Stimulated activated CD4-positive, alpha-beta T cell treated with anti-CD3 and anti-CD28 coated beads, Interleukin-1b, Interleukin-23, amount 100 ng/mL, for 4 hours (primary cell): ENCODE measurements around the gene FBXO15.
A peak's percentile ranks its signal among the peaks of the same experiment; 100 is the strongest.

ENCODE experiments used
- DNase-seq, 2 donors: peaks; one replicate each; pipeline ENCODE4 v3.0.0-alpha.2; 2020; ENCODE audit warnings: low read depth in 2 of 2

The FBXO15 gene

DNA sequence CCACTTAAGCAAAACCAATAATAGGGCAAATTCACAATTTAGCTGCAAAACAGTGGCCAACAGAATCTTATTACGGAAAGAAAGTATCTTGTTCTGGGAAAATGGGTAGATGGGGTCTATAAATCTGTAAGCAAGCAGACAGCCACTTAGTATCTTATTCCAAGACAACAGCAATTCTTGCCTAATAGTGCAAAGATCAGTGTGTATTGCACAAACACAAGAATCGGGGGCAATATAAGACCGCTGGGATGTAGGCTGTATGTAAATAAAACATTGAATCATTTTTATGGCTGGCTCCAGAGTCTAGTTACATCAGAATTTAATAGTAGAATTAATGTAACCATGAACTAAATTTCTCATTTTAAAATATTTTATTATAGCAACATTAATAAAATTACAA is 85.6 kb downstream of the FBXO15 start:
- no peak for DNase-seq

DNA sequence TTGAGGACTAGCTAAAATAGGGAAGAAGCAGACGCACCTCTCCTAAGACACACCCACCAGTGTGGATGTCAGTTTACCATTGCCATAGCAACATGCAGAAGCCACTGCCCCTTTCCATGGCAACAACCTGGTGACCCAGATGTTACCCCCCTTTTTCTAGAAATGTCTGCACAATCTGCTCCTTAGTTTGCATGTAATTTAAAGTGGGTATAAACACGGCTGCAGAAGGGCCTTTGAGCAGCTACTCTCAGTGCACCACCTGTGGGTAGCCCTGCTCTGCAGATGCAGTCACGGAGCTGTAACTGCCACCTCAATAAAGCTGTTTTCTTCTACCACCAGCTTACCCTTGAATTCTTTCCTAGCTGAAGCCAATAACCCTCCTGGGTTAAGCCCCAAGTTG is 87.1 kb downstream of the FBXO15 start:
- DNase-seq: no peak

DNA sequence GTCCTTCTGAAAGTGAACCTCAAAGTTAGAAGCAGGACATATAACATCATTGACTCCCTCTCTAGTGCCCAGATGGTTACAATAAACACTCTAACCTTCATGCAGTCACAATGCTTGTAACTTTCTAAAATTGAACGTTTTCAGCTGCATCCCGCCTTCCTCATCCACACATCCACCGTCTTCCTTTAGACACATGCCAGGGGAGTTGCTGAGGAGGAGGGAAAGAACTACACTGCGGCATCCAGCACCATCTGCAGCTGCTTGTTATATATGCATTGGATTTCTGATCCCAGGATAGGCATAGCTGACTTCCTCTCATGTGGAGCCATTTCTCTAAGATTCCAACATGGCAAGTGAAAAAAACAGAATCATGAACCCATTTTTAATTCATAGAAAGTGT is 96.8 kb downstream of the FBXO15 start:
- DNase-seq: no peak

DNA sequence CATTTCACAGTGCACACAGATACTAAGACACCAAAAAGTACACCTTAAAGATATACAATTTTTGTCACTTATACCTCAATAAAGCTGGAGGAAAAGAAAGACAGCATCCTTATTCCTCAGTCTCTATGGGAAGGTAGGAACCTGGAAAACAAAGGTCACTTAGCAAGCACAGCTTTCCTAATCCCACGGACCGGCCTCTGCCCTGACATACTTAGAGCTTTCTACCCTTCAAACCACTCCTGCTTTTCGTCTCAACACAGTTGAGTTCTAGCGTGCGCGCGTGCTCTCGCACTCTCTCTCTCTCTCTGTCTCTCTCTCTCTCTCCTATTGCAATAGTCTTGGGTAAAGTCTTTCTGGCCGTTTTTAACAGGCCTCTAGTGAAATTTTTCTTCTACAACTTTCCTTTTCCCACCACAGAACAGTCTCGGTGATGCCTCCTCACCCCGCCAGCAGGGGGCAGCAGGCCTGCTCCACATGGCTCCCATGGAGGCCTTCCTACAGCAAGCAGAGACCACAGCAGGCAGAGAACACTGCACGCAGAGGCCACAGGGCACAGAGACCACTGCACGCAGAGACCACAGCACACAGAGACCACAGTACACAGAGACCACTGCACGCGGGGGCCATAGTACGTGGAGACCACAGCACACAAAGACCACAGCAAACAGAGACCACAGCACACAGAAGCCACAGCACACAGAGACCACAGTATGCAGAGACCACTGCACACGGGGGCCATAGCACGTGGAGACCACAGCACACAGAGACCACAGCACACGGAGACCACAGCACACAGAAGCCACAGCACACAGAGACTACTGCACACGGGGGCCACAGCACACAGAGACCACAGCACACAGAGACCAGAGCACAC is 106.9 kb downstream of the FBXO15 start:
- peak; percentile 48 to 70 for DNase-seq

DNA sequence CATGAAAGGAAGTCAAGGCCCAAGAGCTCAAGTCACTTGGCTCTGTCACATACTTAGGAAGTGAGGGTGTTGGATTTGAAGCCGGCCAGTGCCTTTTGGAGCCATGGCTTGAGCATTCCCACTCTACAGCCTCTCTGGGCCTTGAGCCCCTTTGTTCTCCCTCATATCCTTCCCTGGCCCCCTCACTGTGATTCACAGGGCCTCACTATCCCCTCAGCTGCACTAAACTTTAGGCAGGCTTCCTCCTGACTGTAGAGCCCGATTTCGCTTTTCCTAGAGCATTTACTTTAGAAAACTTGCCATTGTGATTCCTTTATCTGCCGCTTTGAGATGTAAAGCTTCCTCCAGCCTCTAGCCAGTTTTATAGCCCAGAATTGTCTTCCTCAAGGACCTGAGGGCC is 107.6 kb downstream of the FBXO15 start:
- no peak for DNase-seq

DNA sequence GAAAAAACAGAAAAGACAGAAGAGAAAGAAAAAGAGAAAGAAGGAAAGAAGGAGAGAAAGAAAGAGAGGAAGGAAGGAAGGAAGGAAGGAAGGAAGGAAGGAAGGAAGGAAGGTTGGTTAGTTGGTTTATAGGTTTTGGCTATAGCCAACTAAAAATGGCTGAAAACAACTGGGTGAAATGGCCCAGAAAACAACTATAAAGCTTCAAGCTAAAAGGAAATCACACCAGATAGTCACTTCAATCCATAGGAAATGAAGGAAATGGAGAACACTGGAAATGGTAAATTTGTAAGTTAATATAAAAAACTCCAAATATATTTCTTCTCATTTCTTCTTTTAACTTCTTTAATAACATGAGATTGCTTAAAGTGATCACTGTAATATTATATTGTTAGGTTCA is 118.5 kb downstream of the FBXO15 start:
- DNase-seq: no peak
